Immature natural killer cell (primary cell): ENCODE results near the gene LRP10. TPM values are rescaled to one million over a fixed set of nuclear protein-coding genes. Genes with fewer than 3 reads are reported as not detected.
A peak's percentile ranks its signal among the peaks of the same experiment; 100 is the strongest.
"Not testable (repeated sequence)": the region's sequence is repeated elsewhere in the genome, so short reads cannot be mapped to it uniquely, and the experiment has no call there.

Experiments
- DNase-seq, 3 donors: peaks; one replicate each; pipeline ENCODE4 v3.0.0; 2022; ENCODE audit warnings: mixed read lengths in 1 of 3
- H3K27ac Mint-ChIP-seq, 6 donors: one replicate each; pipeline ENCODE4 v1.8.0; 2020; ENCODE audit warnings: mixed read lengths in 6 of 6, mild to moderate bottlenecking in 5 of 6, inconsistent platforms in 4 of 6, moderate library complexity in 3 of 6
- H3K27me3 Mint-ChIP-seq, 3 donors: one replicate each; pipeline ENCODE4 v1.8.0; 2020 to 2021; ENCODE audit warnings: low read depth in 3 of 3, mild to moderate bottlenecking in 3 of 3, mixed read lengths in 3 of 3, moderate library complexity in 3 of 3, inconsistent platforms in 1 of 3
- H3K36me3 Mint-ChIP-seq, 3 donors: one replicate each; pipeline ENCODE4 v1.8.0; 2020; ENCODE audit warnings: mixed read lengths in 3 of 3, inconsistent platforms in 2 of 3, mild to moderate bottlenecking in 2 of 3
- H3K4me1 Mint-ChIP-seq, 2 donors: one replicate each; pipeline ENCODE4 v1.8.0; 2020; ENCODE audit warnings: inconsistent platforms in 2 of 2, mild to moderate bottlenecking in 2 of 2, mixed read lengths in 2 of 2, moderate library complexity in 1 of 2
- H3K4me3 Mint-ChIP-seq, 5 donors: one replicate each; pipeline ENCODE4 v1.8.0; 2020; ENCODE audit warnings: mild to moderate bottlenecking in 5 of 5, mixed read lengths in 5 of 5, inconsistent platforms in 3 of 5, moderate library complexity in 3 of 5
- H3K9me3 Mint-ChIP-seq, 6 donors: one replicate each; pipeline ENCODE4 v1.8.0; 2020; ENCODE audit warnings: mild to moderate bottlenecking in 6 of 6, mixed read lengths in 6 of 6, inconsistent platforms in 4 of 6, moderate library complexity in 3 of 6
- polyA plus RNA-seq, 3 donors: library from polyadenylated mRNA; unstranded; fragments of 300-500 nt; fragmentation: Illumina TruSeq; gene quantifications; one replicate each; pipeline ENCODE4 v1.2.3, GENCODE V29; 2021

Gene LRP10
- polyA plus RNA-seq: 100 to 1,000 TPM in 2 of 3 donors, 10 to 100 TPM in 1; 74.6 to 146 (median 136) TPM

GRCh38 chr14:22871224-22872032, at the start of gene LRP10:
Gene LRP10, plus strand, starts transcription at chr14:22871740. Its CDS starts 564 bp downstream, at chr14:22872304.
- H3K9me3 Mint-ChIP-seq: no peaks in the 10 kb centered on the region
- H3K4me1 Mint-ChIP-seq: peaks cover 36 to 40% of the 10 kb centered on the region in 2 donors

GRCh38 chr14:22822016-22822570, 49.4 kb upstream of the LRP10 start:
- no peak overlapping the region for H3K27ac Mint-ChIP-seq
- peaks cover 9 to 27% (median 16%) of the 10 kb centered on the region in 3 donors for H3K27me3 Mint-ChIP-seq
- peak overlapping the region in 2 of 5 donors; percentile 21 to 33 for H3K4me3 Mint-ChIP-seq
- H3K4me1 Mint-ChIP-seq: peaks cover 9% of the 10 kb centered on the region in 2 donors
- H3K9me3 Mint-ChIP-seq: no peaks in the 10 kb centered on the region
- H3K36me3 Mint-ChIP-seq: no peaks in the 10 kb centered on the region
- DNase-seq: no peak

More at GRCh38 chr14:22871224-22872032, at the start of gene LRP10:
- Mint-ChIP-seq H3K27me3 (peaks cover 0 to 5% (median 2%) of the 10 kb centered on the region in 3 donors), H3K27ac (peak within 1 kb of the TSS; percentile 95 to 100 (median 98)), H3K36me3 (peaks cover 3 to 22% (median 13%) of the 10 kb centered on the region in 3 donors), H3K4me3 (peak within 1 kb of the TSS; percentile 91 to 99 (median 96))
- DNase-seq: peak; percentile 80 to 81 (median 81)

GRCh38 chr14:22822571-22823098, 48.9 kb upstream of the LRP10 start:
- no peak overlapping the region for H3K27ac Mint-ChIP-seq
- H3K36me3 Mint-ChIP-seq: no peaks in the 10 kb centered on the region
- DNase-seq: peak; percentile 57 to 62 (median 59)
- H3K9me3 Mint-ChIP-seq: no peaks in the 10 kb centered on the region
- H3K4me3 Mint-ChIP-seq: peak overlapping the region; percentile 24 to 75 (median 54)
- peaks cover 9% of the 10 kb centered on the region in 2 donors for H3K4me1 Mint-ChIP-seq
- H3K27me3 Mint-ChIP-seq: peaks cover 9 to 27% (median 16%) of the 10 kb centered on the region in 3 donors

- DNase-seq: no peak
- peaks cover 12 to 25% (median 15%) of the 10 kb centered on the region in 3 donors for H3K27me3 Mint-ChIP-seq
- H3K36me3 Mint-ChIP-seq: no peaks in the 10 kb centered on the region
- no peaks in the 10 kb centered on the region for H3K9me3 Mint-ChIP-seq
- peaks cover 16 to 17% of the 10 kb centered on the region in 2 donors for H3K4me1 Mint-ChIP-seq
- H3K4me3 Mint-ChIP-seq: no peak overlapping the region
- H3K27ac Mint-ChIP-seq: no peak overlapping the region
Observed at GRCh38 chr14:22824711-22825359, 46.7 kb upstream of the LRP10 start.

GRCh38 chr14:22829076-22829660, 42.4 kb upstream of the LRP10 start:
- Mint-ChIP-seq H3K27me3 (peaks cover 8 to 17% (median 10%) of the 10 kb centered on the region in 3 donors), H3K27ac (peak overlapping the region; percentile 88 to 93 (median 91)), H3K4me1 (peaks cover 19 to 20% of the 10 kb centered on the region in 2 donors), H3K36me3 (peaks cover 9 to 19% (median 11%) of the 10 kb centered on the region in 3 donors), H3K4me3 (peak overlapping the region; percentile 82 to 93 (median 90))
- not testable (repeated sequence) for DNase-seq, H3K9me3 Mint-ChIP-seq

- H3K9me3 Mint-ChIP-seq: no peaks in the 10 kb centered on the region
- H3K4me3 Mint-ChIP-seq: peak within 1 kb of the TSS; percentile 82 to 93 (median 90)
- peaks cover 19 to 20% of the 10 kb centered on the region in 2 donors for H3K4me1 Mint-ChIP-seq
- H3K27ac Mint-ChIP-seq: peak within 1 kb of the TSS; percentile 88 to 93 (median 91)
- peaks cover 9 to 23% (median 15%) of the 10 kb centered on the region in 3 donors for H3K36me3 Mint-ChIP-seq
- H3K27me3 Mint-ChIP-seq: peaks cover 5 to 13% (median 7%) of the 10 kb centered on the region in 3 donors
- DNase-seq: peak; percentile 82 to 85 (median 85)
Observed at GRCh38 chr14:22829661-22830442, 41.7 kb upstream of the LRP10 start, which contains the start of gene MRPL52. Gene MRPL52, plus strand, starts transcription at chr14:22829887. Its CDS starts 26 bp downstream, at chr14:22829913.

GRCh38 chr14:22830443-22831010, 41.0 kb upstream of the LRP10 start:
- H3K4me3 Mint-ChIP-seq: peak overlapping the region; percentile 82 to 93 (median 90)
- H3K36me3 Mint-ChIP-seq: peaks cover 11 to 30% (median 22%) of the 10 kb centered on the region in 3 donors
- H3K27ac Mint-ChIP-seq: peak overlapping the region; percentile 88 to 93 (median 91)
- no peak for DNase-seq
- H3K4me1 Mint-ChIP-seq: peaks cover 19 to 20% of the 10 kb centered on the region in 2 donors
- H3K27me3 Mint-ChIP-seq: peaks cover 3 to 10% (median 5%) of the 10 kb centered on the region in 3 donors
- no peaks in the 10 kb centered on the region for H3K9me3 Mint-ChIP-seq

GRCh38 chr14:22835505-22835904, 36.0 kb upstream of the LRP10 start:
- Mint-ChIP-seq H3K36me3 (peaks cover 13 to 32% (median 26%) of the 10 kb centered on the region in 3 donors), H3K4me1 (peaks cover 12 to 13% of the 10 kb centered on the region in 2 donors), H3K27me3 (peaks cover 13 to 23% (median 16%) of the 10 kb centered on the region in 3 donors), H3K27ac (peak overlapping the region in 1 of 6 donors; percentile 61), H3K4me3 (no peak overlapping the region), H3K9me3 (peaks cover 0 to 1% (median 0%) of the 10 kb centered on the region in 6 donors)
- DNase-seq: no peak

- H3K27ac Mint-ChIP-seq: peak within 1 kb of the TSS in 2 of 6 donors; percentile 48 to 61
- peak within 1 kb of the TSS; percentile 55 to 77 (median 68) for H3K4me3 Mint-ChIP-seq
- peaks cover 9 to 26% (median 23%) of the 10 kb centered on the region in 3 donors for H3K36me3 Mint-ChIP-seq
- H3K4me1 Mint-ChIP-seq: peaks cover 6 to 7% of the 10 kb centered on the region in 2 donors
- peaks cover 0 to 2% (median 0%) of the 10 kb centered on the region in 6 donors for H3K9me3 Mint-ChIP-seq
- no peak for DNase-seq
- peaks cover 13 to 27% (median 16%) of the 10 kb centered on the region in 3 donors for H3K27me3 Mint-ChIP-seq
Observed at GRCh38 chr14:22836301-22837113, 35.0 kb upstream of the LRP10 start, which contains the start of gene MMP14. Gene MMP14, plus strand, starts transcription at chr14:22836585. Its CDS starts 233 bp downstream, at chr14:22836818.

GRCh38 chr14:22837114-22837749, 34.3 kb upstream of the LRP10 start:
- H3K27me3 Mint-ChIP-seq: peaks cover 13 to 30% (median 18%) of the 10 kb centered on the region in 3 donors
- H3K4me1 Mint-ChIP-seq: peaks cover 5 to 7% of the 10 kb centered on the region in 2 donors
- no peak for DNase-seq
- H3K9me3 Mint-ChIP-seq: peaks cover 0 to 3% (median 0%) of the 10 kb centered on the region in 6 donors
- peak overlapping the region in 1 of 6 donors; percentile 48 for H3K27ac Mint-ChIP-seq
- peaks cover 5 to 21% (median 19%) of the 10 kb centered on the region in 3 donors for H3K36me3 Mint-ChIP-seq
- H3K4me3 Mint-ChIP-seq: peak overlapping the region; percentile 55 to 77 (median 68)
